Spleen (tissue), 7 donors: ENCODE data around the gene HNRNPUL1.

Experiments used
- CTCF ChIP-seq, 11 experiments: fragments of 200-600 bp in 7 of 11; fragments of 450-650 bp in 4 of 11; sonication (generic) in 4 of 11; IDR thresholded peaks in 8 of 11; conservative IDR thresholded peaks in 3 of 11; 1 replicate in 7 of 11; 2 replicates in 4 of 11; pipeline versions ENCODE4 v1.4.0 to v1.8.0; 2016 to 2021; ENCODE audit warnings: antibody characterized with exemption in 11 of 11, inconsistent platforms in 4 of 11, mild to moderate bottlenecking in 1 of 11
- POLR2AphosphoS5 ChIP-seq, 3 donors: sonication (generic); formaldehyde crosslinking; IDR thresholded peaks; one replicate each; pipeline ENCODE4 v1.5.1; 2017; ENCODE audit warnings: antibody characterized with exemption in 3 of 3
- donor health status: DM: no; HTN: no; CAD: no; lungs with moderate emphysema.
- donor health status: DM: no; HTN: no; CAD: no.
- donor health status: DM: no; HTN: no; CAD: no.

DNA sequence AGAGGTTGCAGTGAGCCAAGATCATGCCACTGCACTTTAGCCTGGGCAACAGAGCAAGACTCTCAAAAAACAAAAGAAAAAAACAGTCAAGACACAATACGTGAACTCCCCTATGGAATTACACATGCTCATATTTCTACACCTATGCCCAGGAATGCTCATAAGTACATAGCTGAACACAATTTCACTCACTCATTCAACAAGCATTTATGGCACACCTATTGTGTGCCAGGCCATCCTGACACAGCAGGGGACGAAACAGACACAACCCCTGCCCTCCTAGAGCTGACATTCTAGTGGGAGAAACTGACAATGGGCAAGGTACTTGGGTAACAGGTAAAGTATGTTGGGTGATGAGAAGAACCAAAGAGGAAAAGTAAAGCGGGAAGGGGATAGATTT lies 35.7 kb upstream of the HNRNPUL1 start:
- TF ChIP-seq CTCF (IDR thresholded peaks at IDR 0.05 in 8 of 11, conservative IDR thresholded peaks at IDR 0.05 in 3 of 11) (no peak), POLR2AphosphoS5 (IDR thresholded peaks at IDR 0.05) (no peak)
